Glomerular visceral epithelial cell (primary cell): ENCODE data around the gene RSAD2.
A peak's percentile ranks its signal among the peaks of the same experiment; 100 is the strongest.
"Not testable (repeated sequence)": the region's sequence is repeated elsewhere in the genome, so short reads cannot be mapped to it uniquely, and the experiment has no call there.

Experiments
- DNase-seq: peaks from one replicate; pipeline ENCODE4 v3.0.0-alpha.2; 2016; ENCODE audit errors: extremely low spot score

RSAD2 gene

GRCh38 chr2:6864923-6865345 is 12.6 kb upstream of the RSAD2 start:
- no peak for DNase-seq

GRCh38 chr2:6865346-6866274 is 12.0 kb upstream of the RSAD2 start, which contains the start of gene CMPK2:
Gene CMPK2, minus strand, starts transcription at chr2:6865907. Its CDS starts 211 bp downstream, at chr2:6865696.
- peak; percentile 49 for DNase-seq

GRCh38 chr2:6866275-6866671 is 11.3 kb upstream of the RSAD2 start:
- peak; percentile 35 for DNase-seq

GRCh38 chr2:6866982-6867381 is 10.6 kb upstream of the RSAD2 start:
- no peak for DNase-seq

GRCh38 chr2:6872394-6872793 is 5.2 kb upstream of the RSAD2 start:
- no peak for DNase-seq

GRCh38 chr2:6874032-6874431 is 3.5 kb upstream of the RSAD2 start:
- no peak for DNase-seq

GRCh38 chr2:6876309-6876708 is 1.3 kb upstream of the RSAD2 start:
- DNase-seq, result no peak

- DNase-seq, result no peak
These were observed 972 bp downstream of the RSAD2 start for GRCh38 chr2:6878549-6878948.

GRCh38 chr2:6879011-6879410 is 1.4 kb downstream of the RSAD2 start:
- no peak for DNase-seq

GRCh38 chr2:6880200-6880733 is 2.7 kb downstream of the RSAD2 start:
- DNase-seq, result no peak

- DNase-seq, result no peak
These were observed 3.5 kb downstream of the RSAD2 start for GRCh38 chr2:6881046-6881445.

GRCh38 chr2:6881516-6881915 is 3.9 kb downstream of the RSAD2 start:
- DNase-seq, result no peak

- DNase-seq, result no peak
These were observed 6.0 kb downstream of the RSAD2 start for GRCh38 chr2:6883448-6884122.

GRCh38 chr2:6885551-6885950 is 8.0 kb downstream of the RSAD2 start:
- no peak for DNase-seq

- DNase-seq, result no peak
These were observed 8.4 kb downstream of the RSAD2 start for GRCh38 chr2:6885968-6886367.

GRCh38 chr2:6887751-6888192 is 10.2 kb downstream of the RSAD2 start:
- no peak for DNase-seq

- DNase-seq, result no peak
These were observed 11.1 kb downstream of the RSAD2 start for GRCh38 chr2:6888724-6889123.

- no peak for DNase-seq
These were observed 16.4 kb downstream of the RSAD2 start for GRCh38 chr2:6893876-6894482.

GRCh38 chr2:6896930-6897759 is 19.6 kb downstream of the RSAD2 start:
- DNase-seq, result peak; percentile 7

GRCh38 chr2:6902581-6902980 is 25.0 kb downstream of the RSAD2 start:
- not testable (repeated sequence) for DNase-seq

GRCh38 chr2:6905668-6906067 is 28.1 kb downstream of the RSAD2 start:
- no peak for DNase-seq
